ENCODE measurements around the gene SENP5.

DNA sequence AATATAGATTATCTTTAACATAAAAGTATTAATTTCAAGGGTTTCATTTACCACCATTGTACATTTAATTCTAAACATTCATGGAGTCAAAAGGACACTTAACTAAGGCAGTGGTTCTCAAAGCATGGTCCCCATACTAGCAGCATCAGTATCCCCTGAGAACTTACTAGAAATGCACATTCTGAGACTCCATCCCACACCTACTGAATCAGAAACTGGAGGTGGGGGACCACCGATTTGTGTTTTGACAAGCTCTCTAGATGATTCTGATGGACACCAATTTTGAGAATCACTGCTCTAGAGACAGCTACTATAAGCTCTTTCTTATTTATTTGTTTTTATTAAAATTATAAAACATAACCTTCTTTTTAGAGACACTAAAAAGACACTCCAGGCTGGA, 34.0 kb downstream of the SENP5 start:
- TF ChIP-seq, protein P1, sequence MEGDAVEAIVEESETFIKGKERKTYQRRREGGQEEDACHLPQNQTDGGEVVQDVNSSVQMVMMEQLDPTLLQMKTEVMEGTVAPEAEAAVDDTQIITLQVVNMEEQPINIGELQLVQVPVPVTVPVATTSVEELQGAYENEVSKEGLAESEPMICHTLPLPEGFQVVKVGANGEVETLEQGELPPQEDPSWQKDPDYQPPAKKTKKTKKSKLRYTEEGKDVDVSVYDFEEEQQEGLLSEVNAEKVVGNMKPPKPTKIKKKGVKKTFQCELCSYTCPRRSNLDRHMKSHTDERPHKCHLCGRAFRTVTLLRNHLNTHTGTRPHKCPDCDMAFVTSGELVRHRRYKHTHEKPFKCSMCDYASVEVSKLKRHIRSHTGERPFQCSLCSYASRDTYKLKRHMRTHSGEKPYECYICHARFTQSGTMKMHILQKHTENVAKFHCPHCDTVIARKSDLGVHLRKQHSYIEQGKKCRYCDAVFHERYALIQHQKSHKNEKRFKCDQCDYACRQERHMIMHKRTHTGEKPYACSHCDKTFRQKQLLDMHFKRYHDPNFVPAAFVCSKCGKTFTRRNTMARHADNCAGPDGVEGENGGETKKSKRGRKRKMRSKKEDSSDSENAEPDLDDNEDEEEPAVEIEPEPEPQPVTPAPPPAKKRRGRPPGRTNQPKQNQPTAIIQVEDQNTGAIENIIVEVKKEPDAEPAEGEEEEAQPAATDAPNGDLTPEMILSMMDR (IDR thresholded peaks at IDR 0.05), result no peak
- TF ChIP-seq POLR2AphosphoS5 (IDR thresholded peaks at IDR 0.05), result no peak

Measured in breast epithelium (tissue), 3 donors.